ACHN (cell line): ENCODE data around the gene SULT2B1.

ENCODE experiments used
- DNase-seq: peaks from one replicate; pipeline ENCODE4 v3.0.0-alpha.2; 2015
- in situ Hi-C: cut with HindIII; loops from 2 replicates; pipeline ENCODE4 v1.10.0; 2017; ENCODE audit warnings: low sequenced_read_pairs, low pct_ligation_motif_present, low pct_unique_long_range_greater_than_20kb

The SULT2B1 gene

DNA sequence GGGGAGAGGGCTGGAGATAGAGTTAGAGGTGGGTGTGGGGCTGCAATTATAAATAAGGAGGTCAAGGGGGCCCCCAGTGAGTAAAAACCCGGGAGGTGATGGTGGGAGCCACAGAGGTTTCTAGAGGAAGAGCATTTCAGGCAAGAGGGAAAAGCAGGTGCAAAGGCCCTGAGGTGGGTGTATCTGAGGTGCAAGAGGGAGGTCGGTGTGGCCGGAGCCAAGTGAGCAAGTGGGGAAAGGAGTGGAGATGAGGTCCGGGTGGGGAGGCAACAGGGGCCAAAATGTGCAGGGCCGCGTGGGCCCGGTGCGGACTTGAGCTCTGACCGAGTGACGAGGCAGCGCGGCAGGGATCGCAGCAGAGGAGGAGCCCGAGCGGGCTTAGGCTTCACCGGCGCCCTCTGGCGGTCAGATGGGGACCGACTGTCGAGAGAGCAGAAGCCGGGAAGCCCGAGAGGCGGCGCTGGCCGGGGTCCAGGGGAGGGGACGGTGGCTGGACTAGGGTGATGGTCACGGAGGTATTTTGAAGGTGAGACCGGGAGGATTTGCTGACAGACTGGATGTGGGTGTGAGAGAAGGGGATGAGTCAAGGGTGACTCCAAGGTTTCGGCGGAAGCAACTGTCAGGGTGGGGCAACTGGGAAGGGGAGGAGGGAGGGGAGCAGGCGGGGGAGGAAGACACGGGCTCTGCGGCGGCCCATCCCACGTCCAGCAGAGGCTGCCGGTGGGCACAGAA lies 36.9 kb downstream of the SULT2B1 start:
- DNase-seq: peak; percentile 84
- in situ Hi-C loops: no loop called here

DNA sequence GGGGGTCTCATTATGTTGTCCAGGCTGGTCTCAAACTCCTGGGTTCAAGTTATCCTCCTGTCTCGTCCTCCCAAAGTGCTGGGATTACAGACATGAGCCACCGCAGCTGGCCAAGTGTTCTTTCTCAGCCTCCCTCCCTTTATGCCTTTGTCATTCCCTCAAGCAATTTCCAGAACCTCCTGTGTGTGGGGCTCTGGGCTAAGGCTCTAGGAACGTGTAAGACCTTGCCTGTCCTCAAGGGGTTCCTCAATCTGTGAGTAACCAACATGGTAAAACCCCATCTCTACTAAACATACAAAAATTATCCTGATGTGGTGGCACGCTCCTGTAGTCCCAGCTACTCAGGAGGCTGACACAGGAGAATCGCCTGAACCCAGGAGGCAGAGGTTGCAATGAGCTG lies 39.0 kb downstream of the SULT2B1 start:
- DNase-seq: no peak

GRCh38 chr19:48595171-48595570 lies 43.2 kb downstream of the SULT2B1 start:
- DNase-seq: no peak
- in situ Hi-C loops: no loop called here

More for the DNA sequence above, 39.0 kb downstream of the SULT2B1 start:
- in situ Hi-C loops: no loop called here

- in situ Hi-C loops: no loop called here
- no peak for DNase-seq
Observed at GRCh38 chr19:48595833-48596232, 43.9 kb downstream of the SULT2B1 start.

DNA sequence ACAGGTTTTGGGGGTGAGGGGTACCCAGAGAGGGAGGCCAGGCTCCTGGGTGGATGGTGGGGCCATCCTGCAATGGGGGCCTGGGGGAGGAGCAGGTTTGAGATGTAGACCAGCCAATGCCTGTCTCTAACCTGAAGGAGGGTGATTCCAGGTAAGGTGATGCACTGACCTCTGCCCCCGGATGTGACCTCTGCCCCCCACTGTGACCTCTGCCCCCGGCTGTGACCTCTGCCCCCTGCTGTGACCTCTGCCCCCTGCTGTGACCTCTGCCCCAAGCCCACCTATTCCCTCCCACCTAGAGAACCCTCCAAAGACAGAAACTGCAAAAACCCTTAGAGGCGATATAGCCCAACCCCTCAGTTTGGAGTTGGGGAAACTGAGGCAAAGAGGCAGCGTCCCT lies 44.3 kb downstream of the SULT2B1 start:
- in situ Hi-C loops: no loop called here
- no peak for DNase-seq

- no peak for DNase-seq
- in situ Hi-C loops: no loop called here
Observed at GRCh38 chr19:48596679-48597465, 44.9 kb downstream of the SULT2B1 start.

DNA sequence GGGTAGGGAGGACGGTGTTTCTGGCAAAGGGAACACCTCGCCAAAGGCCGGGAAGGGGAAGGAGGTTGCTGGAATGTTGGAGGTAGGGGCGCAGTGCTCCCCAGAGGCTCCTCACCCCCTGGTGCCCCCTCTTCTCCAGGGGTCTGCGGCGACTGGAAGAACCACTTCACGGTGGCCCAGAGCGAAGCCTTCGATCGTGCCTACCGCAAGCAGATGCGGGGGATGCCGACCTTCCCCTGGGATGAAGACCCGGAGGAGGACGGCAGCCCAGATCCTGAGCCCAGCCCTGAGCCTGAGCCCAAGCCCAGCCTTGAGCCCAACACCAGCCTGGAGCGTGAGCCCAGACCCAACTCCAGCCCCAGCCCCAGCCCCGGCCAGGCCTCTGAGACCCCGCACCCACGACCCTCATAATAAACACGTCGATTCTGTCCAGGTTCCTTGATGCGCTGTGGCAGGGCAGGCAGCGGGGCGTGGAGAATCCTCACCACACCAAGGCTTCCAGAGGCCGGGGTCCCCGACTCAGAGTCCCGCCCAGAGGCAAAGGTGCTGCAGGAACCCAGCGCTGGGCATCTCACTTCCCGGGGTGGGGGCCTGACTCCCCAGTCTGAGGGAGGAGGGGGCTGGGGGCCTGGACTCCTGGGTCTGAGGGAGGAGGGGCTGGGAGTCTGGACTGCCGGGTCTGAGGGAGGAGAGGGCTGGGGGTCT lies 47.2 kb downstream of the SULT2B1 start:
- in situ Hi-C loops: no loop called here
- DNase-seq: no peak

DNA sequence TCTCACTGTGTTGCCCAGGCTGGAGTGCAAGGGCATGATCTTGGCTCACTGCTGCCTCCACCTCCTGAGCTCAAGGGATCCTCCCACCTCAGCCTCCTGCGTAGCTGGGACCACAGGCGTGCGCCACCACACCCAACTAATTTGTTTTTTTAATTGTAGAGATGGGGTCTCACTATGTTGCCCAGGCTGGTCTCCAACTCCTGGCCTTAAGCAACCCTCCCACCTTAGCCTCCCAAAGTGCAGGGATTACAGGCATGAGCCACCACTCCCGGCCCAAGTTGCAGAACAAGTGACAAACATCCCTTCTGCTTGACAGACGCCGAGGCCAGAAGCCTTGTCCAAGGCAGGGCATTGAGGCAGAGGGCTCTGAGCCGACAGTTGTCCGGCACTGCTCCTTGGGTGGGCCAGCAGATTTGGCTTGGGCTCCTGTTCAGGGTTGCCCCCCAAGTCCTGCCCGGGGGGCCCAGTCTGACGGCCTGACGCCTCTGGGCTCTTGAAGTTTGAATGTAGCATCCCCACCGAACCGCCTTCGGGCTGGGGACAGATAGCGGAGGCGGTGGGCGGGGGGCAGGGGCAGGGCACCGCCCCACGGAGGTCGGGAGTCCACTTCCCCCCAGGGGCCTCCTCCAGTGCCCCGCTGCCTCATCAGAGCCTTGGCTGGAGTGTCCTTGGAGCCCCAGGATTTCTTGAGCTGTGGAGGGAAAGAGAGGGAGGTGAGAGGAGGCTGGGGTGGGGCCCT lies 48.9 kb downstream of the SULT2B1 start:
- in situ Hi-C loops: no loop called here
- DNase-seq: no peak

GRCh38 chr19:48603001-48603400 lies 51.0 kb downstream of the SULT2B1 start:
- in situ Hi-C loops: no loop called here
- no peak for DNase-seq

DNA sequence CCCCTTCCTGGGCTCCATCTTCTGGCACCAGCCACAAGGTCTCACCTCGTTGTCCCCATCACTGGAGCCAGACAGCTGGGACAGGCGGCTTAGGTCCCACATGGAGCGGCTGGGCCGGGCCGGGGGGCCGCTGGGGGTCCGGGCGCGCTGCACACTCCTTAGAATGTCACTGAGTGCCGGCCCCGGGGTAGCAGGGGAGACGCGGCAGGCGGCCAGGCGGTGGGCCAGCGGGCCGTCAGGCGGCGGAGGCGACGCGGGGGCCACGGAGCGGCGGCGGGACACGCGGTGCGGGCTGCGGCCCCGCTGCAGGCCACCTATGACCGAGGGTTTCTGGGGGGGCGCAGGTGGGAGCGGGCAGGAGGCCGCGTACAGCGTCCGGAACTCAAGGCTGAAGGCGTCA lies 51.5 kb downstream of the SULT2B1 start:
- in situ Hi-C loops: no loop called here
- no peak for DNase-seq

- in situ Hi-C loops: no loop called here
- DNase-seq: no peak
Observed at GRCh38 chr19:48603850-48604249, 51.9 kb downstream of the SULT2B1 start.

GRCh38 chr19:48606463-48607358 lies 54.7 kb downstream of the SULT2B1 start, which contains the start of gene SPACA4:
Gene SPACA4, plus strand, starts transcription at chr19:48606742. Its CDS starts 237 bp downstream, at chr19:48606979.
- no peak for DNase-seq
- in situ Hi-C loops: no loop called here

DNA sequence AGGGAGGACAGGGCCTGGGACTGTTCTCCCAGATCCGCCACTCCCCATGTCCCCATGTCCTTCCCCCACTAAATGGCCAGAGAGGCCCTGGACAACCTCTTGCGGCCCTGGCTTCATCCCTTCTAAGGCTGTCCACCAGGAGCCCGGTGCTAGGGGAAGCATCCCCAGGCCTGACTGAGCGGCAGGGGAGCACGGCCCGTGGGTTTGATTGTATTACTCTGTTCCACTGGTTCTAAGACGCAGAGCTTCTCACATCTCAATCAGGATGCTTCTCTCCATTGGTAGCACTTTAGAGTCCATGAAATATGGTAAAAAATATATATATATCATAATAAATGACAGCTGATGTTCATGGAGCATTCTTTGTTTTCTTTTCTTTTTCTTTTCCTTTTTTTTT lies 55.4 kb downstream of the SULT2B1 start:
- in situ Hi-C loops: no loop called here
- no peak for DNase-seq

GRCh38 chr19:48608798-48609263 lies 56.9 kb downstream of the SULT2B1 start:
- DNase-seq: peak; percentile 59
- in situ Hi-C loops: no loop called here

- in situ Hi-C loops: no loop called here
- DNase-seq: no peak
Observed at GRCh38 chr19:48609571-48610108, 57.7 kb downstream of the SULT2B1 start.

- no peak for DNase-seq
- in situ Hi-C loops: no loop called here
Observed at GRCh38 chr19:48611872-48612271, 59.9 kb downstream of the SULT2B1 start.

- in situ Hi-C loops: no loop called here
- no peak for DNase-seq
Observed at GRCh38 chr19:48613024-48613851, 61.3 kb downstream of the SULT2B1 start.
